Mucosa of descending colon (tissue), 3 donors: ENCODE results near the gene CDC42EP3. TPM values are rescaled to one million over a fixed set of nuclear protein-coding genes. Genes with fewer than 3 reads are reported as not detected.

Experiments used
- ATAC-seq: fragments of 200-7000 bp; cut with Tn5 transposase; one replicate; pipeline ENCODE4 v1.9.1; 2020; ENCODE audit warnings: mild to moderate bottlenecking, moderate library complexity
- DNase-seq, 3 donors: peaks; one replicate each; pipeline ENCODE4 v3.0.0-alpha.2; 2020
- H3K36me3 ChIP-seq: fragments of 200-600 bp; one replicate; pipeline ENCODE4 v1.8.0; 2021; ENCODE audit warnings: low read depth, mild to moderate bottlenecking
- H3K4me1 ChIP-seq: fragments of 200-600 bp; one replicate; pipeline ENCODE4 v1.8.0; 2021; ENCODE audit warnings: low read depth, mild to moderate bottlenecking
- H3K4me3 ChIP-seq: fragments of 200-600 bp; one replicate; pipeline ENCODE4 v1.8.0; 2021; ENCODE audit warnings: mild to moderate bottlenecking
- H3K9me3 ChIP-seq: fragments of 200-600 bp; one replicate; pipeline ENCODE4 v1.8.0; 2021; ENCODE audit warnings: mild to moderate bottlenecking
- CTCF ChIP-seq: fragments of 200-600 bp; IDR thresholded peaks from one replicate; pipeline ENCODE4 v1.8.0; 2022; ENCODE audit warnings: antibody characterized with exemption, mild to moderate bottlenecking
- intact Hi-C, 2 donors: fragments of 100-400 bp; cut with DNase I in 1 of 2; cut with micrococcal nuclease in 1 of 2; formaldehyde crosslinking; loops; one replicate each; pipeline versions ENCODE4 v1.11.0 to v1.11.1; 2022; cut with DNase I, micrococcal nuclease
- total RNA-seq, 3 donors: library from RNA; stranded (reverse); fragmentation: NEBNext Ultra II Directional in 2 of 3; extraction: Animal tissue kit (Norgen Biotek cat#: 25700) in 2 of 3; gene quantifications; one replicate each; pipeline versions ENCODE4 v1.2.1 to v1.2.4, GENCODE V29; 2021 to 2023
- donor health status: DM: no; HTN: no; CAD: no; lungs with moderate emphysema.
- donor health status: DM: no; HTN: no; CAD: no.
- donor health status: DM: no; HTN: yes; CAD: no.

The CDC42EP3 gene
- total RNA-seq, 3 donors from 2014 or later, result 27.9 to 67.0 (median 30.1) TPM

GRCh38 chr2:37683241-37683640 is 11.8 kb upstream of the CDC42EP3 start:
- no peak overlapping the region for H3K4me3 ChIP-seq
- TF ChIP-seq CTCF, result no peak
- intact Hi-C loops, result no loop called here
- no peak for ATAC-seq
- H3K36me3 ChIP-seq, result no peaks in the 10 kb centered on the region
- no peaks in the 10 kb centered on the region for H3K9me3 ChIP-seq
- no peak for DNase-seq
- H3K4me1 ChIP-seq, result peaks cover 13% of the 10 kb centered on the region

- Histone ChIP-seq H3K4me3 (no peak overlapping the region), H3K36me3 (no peaks in the 10 kb centered on the region), H3K9me3 (no peaks in the 10 kb centered on the region), H3K4me1 (peaks cover 13% of the 10 kb centered on the region)
- DNase-seq (no peak), ATAC-seq (no peak)
- intact Hi-C loops, result no loop called here
- no peak for TF ChIP-seq CTCF
Measured at GRCh38 chr2:37682473-37682872, 11.0 kb upstream of the CDC42EP3 start.

- Histone ChIP-seq H3K9me3 (no peaks in the 10 kb centered on the region), H3K36me3 (no peaks in the 10 kb centered on the region), H3K4me1 (peaks cover 13% of the 10 kb centered on the region), H3K4me3 (no peak overlapping the region)
- DNase-seq (no peak), ATAC-seq (no peak)
- TF ChIP-seq CTCF, result no peak
- intact Hi-C loops, result no loop called here
Measured at GRCh38 chr2:37681587-37681986, 10.1 kb upstream of the CDC42EP3 start.

- Histone ChIP-seq H3K36me3 (no peaks in the 10 kb centered on the region), H3K4me3 (no peak overlapping the region), H3K4me1 (peaks cover 16% of the 10 kb centered on the region), H3K9me3 (no peaks in the 10 kb centered on the region)
- peak in 1 of 3 donors; percentile 25 for DNase-seq
- TF ChIP-seq CTCF, result no peak
- ATAC-seq, result peak; percentile 85
- intact Hi-C loops, result loop anchor here in 1 of 2 donors (10.0 kb wide), 1 partner anchor 106 kb away; no protein-coding TSS in a partner anchor
Measured at GRCh38 chr2:37679072-37679695, 7.7 kb upstream of the CDC42EP3 start.

GRCh38 chr2:37676274-37676673 is 4.8 kb upstream of the CDC42EP3 start:
- Histone ChIP-seq H3K4me1 (peaks cover 16% of the 10 kb centered on the region), H3K9me3 (no peaks in the 10 kb centered on the region), H3K4me3 (no peak overlapping the region), H3K36me3 (no peaks in the 10 kb centered on the region)
- intact Hi-C loops, result loop anchor here in 1 of 2 donors (10.0 kb wide), 1 partner anchor 109 kb away; no protein-coding TSS in a partner anchor
- DNase-seq (no peak), ATAC-seq (no peak)
- no peak for TF ChIP-seq CTCF
